ENCODE data around the gene GPR108. TPM values are rescaled to one million over a fixed set of nuclear protein-coding genes. Genes with fewer than 3 reads are reported as not detected.
A peak's percentile ranks its signal among the peaks of the same experiment; 100 is the strongest.

Gene GPR108
- total RNA-seq, 1 donor from 2014 or later: 58.2 TPM

GRCh38 chr19:6745965-6746364 is 8.6 kb upstream of the GPR108 start:
- no peak overlapping the region for H3K4me3 ChIP-seq (ENCODE audit: low read depth, low read length)
- TF ChIP-seq CTCF (conservative IDR thresholded peaks at IDR 0.05; ENCODE audit: low read depth, low read length): no peak
- no peak for DNase-seq (ENCODE audit: low read depth)

- no peak for DNase-seq (ENCODE audit: low read depth)
- TF ChIP-seq CTCF (conservative IDR thresholded peaks at IDR 0.05; ENCODE audit: low read depth, low read length): no peak
- peak overlapping the region; percentile 16 for H3K4me3 ChIP-seq (ENCODE audit: low read depth, low read length)
Measured at GRCh38 chr19:6744381-6745301, 7.3 kb upstream of the GPR108 start.

GRCh38 chr19:6743714-6744380 is 6.5 kb upstream of the GPR108 start:
- no peak for DNase-seq (ENCODE audit: low read depth)
- H3K4me3 ChIP-seq (ENCODE audit: low read depth, low read length): no peak overlapping the region
- no peak for TF ChIP-seq CTCF (conservative IDR thresholded peaks at IDR 0.05; ENCODE audit: low read depth, low read length)

GRCh38 chr19:6743066-6743465 is 5.7 kb upstream of the GPR108 start:
- no peak for TF ChIP-seq CTCF (conservative IDR thresholded peaks at IDR 0.05; ENCODE audit: low read depth, low read length)
- no peak for DNase-seq (ENCODE audit: low read depth)
- H3K4me3 ChIP-seq (ENCODE audit: low read depth, low read length): no peak overlapping the region

- no peak for DNase-seq (ENCODE audit: low read depth)
- TF ChIP-seq CTCF (conservative IDR thresholded peaks at IDR 0.05; ENCODE audit: low read depth, low read length): no peak
- peak overlapping the region; percentile 98 for H3K4me3 ChIP-seq (ENCODE audit: low read depth, low read length)
Measured at GRCh38 chr19:6740589-6741343, 3.4 kb upstream of the GPR108 start.

- no peak for TF ChIP-seq CTCF (conservative IDR thresholded peaks at IDR 0.05; ENCODE audit: low read depth, low read length)
- no peak for DNase-seq (ENCODE audit: low read depth)
- H3K4me3 ChIP-seq (ENCODE audit: low read depth, low read length): peak overlapping the region; percentile 98
Measured at GRCh38 chr19:6739883-6740588, 2.7 kb upstream of the GPR108 start.
